D721Med (cell line): ENCODE results near the gene LRRC9.
"Not testable (repeated sequence)": the region's sequence is repeated elsewhere in the genome, so short reads cannot be mapped to it uniquely, and the experiment has no call there.

Source experiments
- DNase-seq: peaks from one replicate; pipeline ENCODE4 v3.0.0; 2011; ENCODE audit warnings: low spot score; ENCODE audit not compliant: insufficient read length
- FAIRE-seq: peaks from 2 replicates; lab custom pipeline; 2011; peaks lifted over from hg19 to GRCh38; lab: Jason Lieb, UNC
- TF ChIP-seq, protein P1 (sequence below): IDR thresholded peaks from 2 replicates; pipeline ENCODE4 v1.5.1; 2012; ENCODE audit warnings: mild to moderate bottlenecking, control low read depth; ENCODE audit not compliant: insufficient read depth; ENCODE audit errors: missing control alignments

The LRRC9 gene

DNA sequence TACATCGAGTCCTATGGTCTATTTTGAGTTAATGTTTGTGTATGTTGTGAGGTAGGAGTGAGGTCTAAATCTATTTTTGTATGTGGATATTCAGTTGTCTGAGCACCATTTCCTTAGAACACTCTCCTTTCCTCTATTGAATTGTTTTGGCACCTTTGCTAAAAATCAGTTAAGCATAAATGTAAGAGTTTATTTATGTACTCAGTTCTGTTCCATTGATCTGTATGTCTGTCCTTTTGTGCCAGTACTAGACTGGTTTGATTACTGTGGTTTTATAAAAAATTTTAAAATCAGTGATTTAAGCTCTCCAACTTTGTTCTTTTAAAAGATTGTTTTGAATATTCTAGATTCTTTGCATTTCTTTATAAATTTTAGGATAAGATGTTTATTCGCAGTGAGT, 101.7 kb downstream of the LRRC9 start:
- DNase-seq (no peak), FAIRE-seq (no peak)
- TF ChIP-seq, protein P1, sequence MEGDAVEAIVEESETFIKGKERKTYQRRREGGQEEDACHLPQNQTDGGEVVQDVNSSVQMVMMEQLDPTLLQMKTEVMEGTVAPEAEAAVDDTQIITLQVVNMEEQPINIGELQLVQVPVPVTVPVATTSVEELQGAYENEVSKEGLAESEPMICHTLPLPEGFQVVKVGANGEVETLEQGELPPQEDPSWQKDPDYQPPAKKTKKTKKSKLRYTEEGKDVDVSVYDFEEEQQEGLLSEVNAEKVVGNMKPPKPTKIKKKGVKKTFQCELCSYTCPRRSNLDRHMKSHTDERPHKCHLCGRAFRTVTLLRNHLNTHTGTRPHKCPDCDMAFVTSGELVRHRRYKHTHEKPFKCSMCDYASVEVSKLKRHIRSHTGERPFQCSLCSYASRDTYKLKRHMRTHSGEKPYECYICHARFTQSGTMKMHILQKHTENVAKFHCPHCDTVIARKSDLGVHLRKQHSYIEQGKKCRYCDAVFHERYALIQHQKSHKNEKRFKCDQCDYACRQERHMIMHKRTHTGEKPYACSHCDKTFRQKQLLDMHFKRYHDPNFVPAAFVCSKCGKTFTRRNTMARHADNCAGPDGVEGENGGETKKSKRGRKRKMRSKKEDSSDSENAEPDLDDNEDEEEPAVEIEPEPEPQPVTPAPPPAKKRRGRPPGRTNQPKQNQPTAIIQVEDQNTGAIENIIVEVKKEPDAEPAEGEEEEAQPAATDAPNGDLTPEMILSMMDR: no peak

DNA sequence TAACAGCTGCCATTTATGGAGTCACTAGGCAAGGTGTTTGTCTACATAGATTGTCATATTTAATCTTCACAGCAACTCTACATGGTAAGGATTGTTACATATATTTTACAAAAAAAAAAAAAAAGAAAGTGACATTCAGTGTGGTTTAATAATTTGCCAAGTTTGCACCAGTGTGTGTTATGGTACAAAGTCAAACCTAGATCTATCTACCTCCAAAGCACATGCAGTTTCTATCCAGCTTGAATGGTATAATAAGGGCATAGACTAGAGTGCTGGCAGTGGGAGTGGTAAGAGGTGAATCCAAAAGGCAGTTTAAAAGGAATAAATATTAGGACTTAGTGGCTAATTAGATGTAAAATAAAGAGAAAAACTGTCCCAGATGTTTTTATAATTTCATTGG, 105.6 kb downstream of the LRRC9 start:
- DNase-seq (no peak), FAIRE-seq (no peak)
- TF ChIP-seq, protein P1: no peak

DNA sequence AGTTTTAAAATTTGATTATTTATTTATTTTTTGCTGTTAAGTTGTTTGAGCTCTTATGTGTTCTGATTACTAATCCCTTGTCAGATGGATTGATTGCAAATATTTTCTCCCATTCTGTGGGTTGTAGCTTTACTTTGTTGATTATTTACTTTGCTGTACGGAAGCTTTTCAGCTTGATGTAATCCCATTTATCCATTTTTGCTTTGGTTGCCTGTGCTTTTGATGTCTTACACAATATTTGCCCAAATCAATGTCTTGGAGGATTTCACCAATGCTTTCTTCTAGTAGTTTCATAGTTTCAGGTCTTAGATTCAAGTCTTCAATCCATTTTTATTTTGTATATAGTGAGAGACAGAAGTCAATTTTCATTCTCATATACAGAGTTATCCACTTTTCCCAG, 115.2 kb downstream of the LRRC9 start:
- FAIRE-seq (no peak), DNase-seq (no peak)
- TF ChIP-seq, protein P1: no peak

DNA sequence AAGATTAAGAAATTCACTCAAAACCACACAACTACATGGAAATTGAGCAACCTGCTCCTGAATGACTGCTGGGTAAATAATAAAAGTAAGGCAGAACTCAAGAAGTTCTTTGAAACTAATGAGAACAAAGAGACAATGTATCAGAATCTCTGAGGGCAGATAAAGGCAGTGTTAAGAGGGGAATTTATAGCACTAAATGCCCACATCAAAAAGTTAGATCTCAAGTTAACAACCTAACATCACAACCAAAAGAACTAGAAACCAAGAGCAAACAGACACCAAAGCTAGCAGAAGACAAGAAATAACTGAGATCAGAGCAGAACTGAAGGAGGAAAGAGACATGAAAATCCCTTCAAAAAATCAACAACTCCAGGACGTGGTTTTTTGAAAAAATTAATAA, 128.0 kb downstream of the LRRC9 start:
- FAIRE-seq, DNase-seq: not testable (repeated sequence)

DNA sequence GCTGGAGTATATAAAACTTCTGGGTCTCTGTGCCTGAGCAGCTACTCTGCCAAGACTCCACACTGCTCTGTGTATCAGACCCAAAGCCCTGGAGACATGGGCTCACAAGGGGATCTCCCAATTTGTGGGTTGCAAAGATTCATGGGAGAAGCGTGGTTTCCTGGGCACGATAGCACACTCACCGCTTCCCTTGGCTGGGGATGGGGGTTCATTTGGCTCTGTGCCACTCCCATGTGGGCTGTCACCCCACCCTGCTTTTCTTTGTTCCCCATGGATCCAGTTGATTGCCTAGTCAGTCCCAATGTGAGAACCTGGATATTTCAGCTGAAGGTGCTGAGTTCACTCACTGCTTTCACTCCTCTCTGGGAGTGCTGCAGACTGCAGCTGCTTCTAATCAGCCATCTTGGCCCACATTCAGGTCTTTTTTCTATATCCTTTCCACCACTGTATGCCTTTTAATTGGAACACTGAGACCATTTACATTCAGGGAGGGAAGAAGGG, 131.8 kb downstream of the LRRC9 start:
- DNase-seq (no peak), FAIRE-seq (no peak)
- TF ChIP-seq, protein P1: no peak

DNA sequence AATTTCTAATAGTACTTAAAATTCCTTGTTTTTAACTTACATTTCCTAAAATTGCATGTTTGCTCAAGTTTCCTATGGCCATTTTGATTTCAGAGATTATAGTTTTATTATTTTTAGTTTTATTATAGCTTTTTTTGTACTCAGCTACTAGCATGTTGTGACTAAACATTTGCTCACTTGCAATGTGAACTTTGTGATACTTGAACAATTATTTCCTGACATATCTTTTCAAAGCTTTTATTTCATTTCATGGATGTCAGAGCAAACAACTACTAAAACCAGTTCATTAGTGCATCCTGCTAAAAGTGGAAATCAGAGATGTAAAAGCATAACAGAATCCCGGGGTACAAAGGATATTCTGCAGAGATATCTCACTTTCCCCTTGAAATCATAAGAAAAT, 138.1 kb downstream of the LRRC9 start:
- TF ChIP-seq, protein P1: no peak
- DNase-seq (no peak), FAIRE-seq (no peak)

DNA sequence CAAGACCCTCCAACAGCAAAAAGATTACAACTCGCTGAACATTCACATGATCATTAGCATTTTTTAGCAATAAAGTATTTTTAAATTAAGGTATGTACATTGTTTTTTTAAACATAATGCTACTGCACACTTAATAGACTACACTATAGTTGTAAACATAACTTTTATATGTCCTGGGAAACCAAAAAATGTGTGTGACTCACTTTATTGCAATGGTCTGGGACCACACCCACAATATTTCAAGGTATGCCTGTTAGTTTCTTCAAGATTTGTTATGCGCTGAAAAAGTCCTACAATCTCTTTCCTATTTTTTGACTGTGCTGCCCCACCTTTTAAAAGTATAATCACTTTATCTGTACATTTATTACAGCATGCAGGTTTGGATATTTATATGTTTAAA, 141.4 kb downstream of the LRRC9 start:
- DNase-seq (no peak), FAIRE-seq (no peak)
- TF ChIP-seq, protein P1: no peak
